Stimulated activated CD8-positive, alpha-beta memory T cell treated with anti-CD3 and anti-CD28 coated beads, Interleukin-7, amount 100 ng/mL, for 48 hours (primary cell): ENCODE data around the gene WDR20.
"Not testable (repeated sequence)": the region's sequence is repeated elsewhere in the genome, so short reads cannot be mapped to it uniquely, and the experiment has no call there.

ENCODE experiments used
- DNase-seq, 2 donors: peaks; one replicate each; pipeline ENCODE4 v3.0.0-alpha.2; 2020; ENCODE audit warnings: low read depth in 1 of 2; ENCODE audit errors: extremely low read depth in 1 of 2

Gene WDR20

GRCh38 chr14:102164241-102164641 lies 24.5 kb downstream of the WDR20 start:
- DNase-seq, result no peak

- no peak for DNase-seq
Observed at GRCh38 chr14:102164965-102165364, 25.3 kb downstream of the WDR20 start.

GRCh38 chr14:102170061-102170460 lies 30.4 kb downstream of the WDR20 start:
- DNase-seq, result no peak

GRCh38 chr14:102171173-102172020 lies 31.7 kb downstream of the WDR20 start:
- no peak for DNase-seq

- DNase-seq, result not testable (repeated sequence)
Observed at GRCh38 chr14:102172021-102172272, 32.2 kb downstream of the WDR20 start.

GRCh38 chr14:102172721-102173120 lies 33.0 kb downstream of the WDR20 start:
- not testable (repeated sequence) for DNase-seq

GRCh38 chr14:102177161-102177560 lies 37.5 kb downstream of the WDR20 start:
- DNase-seq, result no peak

- DNase-seq, result no peak
Observed at GRCh38 chr14:102178806-102179205, 39.1 kb downstream of the WDR20 start.

GRCh38 chr14:102180248-102180998 lies 40.7 kb downstream of the WDR20 start:
- no peak for DNase-seq

- DNase-seq, result no peak
Observed at GRCh38 chr14:102181187-102181586, 41.5 kb downstream of the WDR20 start.

- no peak for DNase-seq
Observed at GRCh38 chr14:102182190-102182589, 42.5 kb downstream of the WDR20 start.

- no peak for DNase-seq
Observed at GRCh38 chr14:102182936-102183619, 43.4 kb downstream of the WDR20 start.

GRCh38 chr14:102183886-102184285 lies 44.2 kb downstream of the WDR20 start:
- DNase-seq, result no peak

- DNase-seq, result no peak
Observed at GRCh38 chr14:102184316-102185035, 44.8 kb downstream of the WDR20 start.

GRCh38 chr14:102185360-102185759 lies 45.7 kb downstream of the WDR20 start:
- no peak for DNase-seq

GRCh38 chr14:102187044-102187443 lies 47.3 kb downstream of the WDR20 start:
- DNase-seq, result no peak

GRCh38 chr14:102187568-102188001 lies 47.9 kb downstream of the WDR20 start:
- DNase-seq, result no peak

GRCh38 chr14:102188187-102188586 lies 48.5 kb downstream of the WDR20 start:
- DNase-seq, result no peak

GRCh38 chr14:102189874-102190273 lies 50.2 kb downstream of the WDR20 start:
- DNase-seq, result no peak

- DNase-seq, result no peak
Observed at GRCh38 chr14:102192840-102193502, 53.3 kb downstream of the WDR20 start.

- no peak for DNase-seq
Observed at GRCh38 chr14:102194856-102195255, 55.2 kb downstream of the WDR20 start.
